Caco-2 (cell line): ENCODE measurements around the gene EDARADD. TPM values are rescaled to one million over a fixed set of nuclear protein-coding genes. Genes with fewer than 3 reads are reported as not detected.
A peak's percentile ranks its signal among the peaks of the same experiment; 100 is the strongest.

Experiments used
- Bru-seq: library from RNA; stranded (reverse); fragments of 400-500 nt; gene quantifications from one replicate; lab custom pipeline; 2021; lab: Mats Ljungman, UMichigan
- BruChase-seq, 2 experiments: library from RNA; stranded (reverse); fragments of 400-500 nt; gene quantifications; one replicate each; lab custom pipeline; 2021; lab: Mats Ljungman, UMichigan
- BruUV-seq: library from RNA; stranded (reverse); fragments of 400-500 nt; replicated peaks from 2 replicates; lab custom pipeline; 2021; lab: Mats Ljungman, UMichigan
- CTCF ChIA-PET: fragments of 300-600 bp; sonication (Branson Sonifier 250); formaldehyde crosslinking; loops from one replicate; lab custom pipeline; 2022; ENCODE audit warnings: antibody characterized with exemption; lab: Charles Lee
- POLR2A ChIA-PET: fragments of 300-600 bp; sonication (Branson Sonifier 250); formaldehyde crosslinking; loops from one replicate; lab custom pipeline; 2022; ENCODE audit warnings: antibody characterized with exemption; lab: Charles Lee
- DNase-seq, 2 experiments: peaks; one replicate each; pipeline versions ENCODE4 v3.0.0 to v3.0.0-alpha.2; 2020 to 2022
- H3K27me3 ChIP-seq: replicated peaks from 2 replicates; pipeline ENCODE4 v1.6.0; 2011; ENCODE audit warnings: low read length; ENCODE audit not compliant: control insufficient read depth, insufficient read depth
- H3K36me3 ChIP-seq: 2 replicates; pipeline ENCODE4 v1.5.1; 2011; ENCODE audit warnings: low read length; ENCODE audit not compliant: control insufficient read depth, insufficient read depth
- H3K4me1 ChIP-seq: fragments of 250-450 bp; sonication (Bioruptor Pico); 2 replicates; pipeline ENCODE4 v1.5.1; 2020; ENCODE audit warnings: mild to moderate bottlenecking
- H3K4me3 ChIP-seq: 2 replicates; pipeline ENCODE4 v1.5.1; 2011; ENCODE audit warnings: low read depth, mild to moderate bottlenecking, control low read depth, low read length
- H3K9me3 ChIP-seq: fragments of 250-450 bp; sonication (Bioruptor Pico); 2 replicates; pipeline ENCODE4 v1.5.1; 2020; ENCODE audit warnings: mild to moderate bottlenecking, moderate library complexity
- H3K27ac Mint-ChIP-seq: one replicate; pipeline ENCODE4 v1.8.0; 2022; ENCODE audit warnings: mixed read lengths; ENCODE audit not compliant: unreplicated experiment
- H3K27me3 Mint-ChIP-seq: one replicate; pipeline ENCODE4 v1.8.0; 2022; ENCODE audit warnings: mixed read lengths; ENCODE audit not compliant: insufficient read depth, unreplicated experiment
- H3K36me3 Mint-ChIP-seq: one replicate; pipeline ENCODE4 v1.8.0; 2022; ENCODE audit warnings: mild to moderate bottlenecking, mixed read lengths; ENCODE audit not compliant: insufficient read depth, unreplicated experiment
- H3K4me1 Mint-ChIP-seq: one replicate; pipeline ENCODE4 v1.8.0; 2022; ENCODE audit warnings: low read depth, mixed read lengths; ENCODE audit not compliant: unreplicated experiment
- H3K4me3 Mint-ChIP-seq: one replicate; pipeline ENCODE4 v1.8.0; 2022; ENCODE audit warnings: mild to moderate bottlenecking, moderate library complexity, mixed read lengths; ENCODE audit not compliant: unreplicated experiment
- H3K9me3 Mint-ChIP-seq: one replicate; pipeline ENCODE4 v1.8.0; 2022; ENCODE audit warnings: mixed read lengths; ENCODE audit not compliant: unreplicated experiment
- CTCF ChIP-seq, 2 experiments: fragments of 200-600 bp in 1 of 2; IDR thresholded peaks; 1 replicate in 1 of 2; 2 replicates in 1 of 2; pipeline versions ENCODE4 v1.5.1 to v1.8.0; 2011 to 2022; ENCODE audit warnings: antibody characterized with exemption in 1 of 2, control low read depth in 1 of 2, inconsistent platforms in 1 of 2, low read depth in 1 of 2, low read length in 1 of 2, mild to moderate bottlenecking in 1 of 2, moderate library complexity in 1 of 2; ENCODE audit not compliant: insufficient read depth in 1 of 2, severe bottlenecking in 1 of 2, unreplicated experiment in 1 of 2
- intact Hi-C: fragments of 100-400 bp; cut with micrococcal nuclease; formaldehyde crosslinking; loops from one replicate; pipeline ENCODE4 v1.10.0; 2022; ENCODE audit not compliant: unreplicated experiment
- long read RNA-seq: library from polyadenylated mRNA; stranded (forward); transcript quantifications from one replicate; pipeline ENCODE4 v2.0.0, GENCODE V29; 2022
- total RNA-seq: library from RNA; stranded (reverse); gene quantifications from 2 replicates; pipeline ENCODE4 v1.2.3, GENCODE V29; 2022

Gene EDARADD
- total RNA-seq (14.4 and 15.6 TPM in 2 replicates), Bru-seq, nascent RNA (percentile 66 among the genes with signal in this experiment), BruChase-seq, experiment 1, labeled RNA remaining after a 2-hour chase (percentile 58 among the genes with signal in this experiment), BruChase-seq, experiment 2, labeled RNA remaining after a 6-hour chase (percentile 58 among the genes with signal in this experiment)
- long read RNA-seq, transcript EDARADD-202 (6 exons, 3,097 nt) = major isoform, 25 of 32 reads
- long read RNA-seq, partial matches to known transcripts = 0 of 32 reads
- long read RNA-seq, other reads (novel, unspliced or antisense) = 7 of 32 reads

- Histone ChIP-seq H3K4me1 (peaks cover 25% of the 10 kb centered on the region), H3K4me3 (peak within 1 kb of the TSS; percentile 82), H3K36me3 (no peaks in the 10 kb centered on the region), H3K9me3 (no peaks in the 10 kb centered on the region), H3K27me3 (no peaks in the 10 kb centered on the region)
- Mint-ChIP-seq H3K4me1 (peaks cover 17% of the 10 kb centered on the region), H3K9me3 (no peaks in the 10 kb centered on the region), H3K27me3 (no peaks in the 10 kb centered on the region), H3K36me3 (peaks cover 11% of the 10 kb centered on the region), H3K27ac (peak within 1 kb of the TSS; percentile 16), H3K4me3 (peak within 1 kb of the TSS; percentile 85)
- ChIA-PET CTCF (interaction anchor here (0.5 kb wide), 1 partner anchor 66 kb away, joined by 3 read pairs; no protein-coding TSS in a partner anchor), POLR2A (no interaction called here)
- no peak for DNase-seq
- intact Hi-C loops = no loop called here
- TF ChIP-seq CTCF (IDR thresholded peaks at IDR 0.05; ENCODE audit: insufficient read depth in 1 of 2, low read depth in 1 of 2, low read length in 1 of 2, severe bottlenecking in 1 of 2, unreplicated experiment in 1 of 2) = no peak
- BruUV-seq = no TSS peak
Measured at GRCh38 chr1:236393681-236394481, at the start of gene EDARADD. Gene EDARADD, plus strand, starts transcription at chr1:236394286. Its CDS starts 159 bp downstream, at chr1:236394445.

GRCh38 chr1:236345728-236346127 is 48.4 kb upstream of the EDARADD start:
- Histone ChIP-seq H3K36me3 (no peaks in the 10 kb centered on the region), H3K9me3 (no peaks in the 10 kb centered on the region; the same call in 1 of the 2 replicates), H3K4me1 (peaks cover 6% of the 10 kb centered on the region; the same call in 1 of the 2 replicates), H3K4me3 (no peak overlapping the region), H3K27me3 (no peaks in the 10 kb centered on the region)
- Mint-ChIP-seq H3K27me3 (no peaks in the 10 kb centered on the region), H3K9me3 (no peaks in the 10 kb centered on the region), H3K27ac (no peak overlapping the region), H3K36me3 (no peaks in the 10 kb centered on the region), H3K4me1 (peaks cover 10% of the 10 kb centered on the region), H3K4me3 (no peak overlapping the region)
- no peak for TF ChIP-seq CTCF (IDR thresholded peaks at IDR 0.05; ENCODE audit: insufficient read depth in 1 of 2, low read depth in 1 of 2, low read length in 1 of 2, severe bottlenecking in 1 of 2, unreplicated experiment in 1 of 2)
- CTCF ChIA-PET = interaction anchor here (1.2 kb wide), 1 partner anchor 24 kb away, joined by 3 read pairs; no protein-coding TSS in a partner anchor
- DNase-seq = no peak
- POLR2A ChIA-PET = no interaction called here
- intact Hi-C loops = no loop called here
- BruUV-seq = no TSS peak

GRCh38 chr1:236348071-236348470 is 46.0 kb upstream of the EDARADD start:
- peaks cover 4% of the 10 kb centered on the region for H3K4me1 Mint-ChIP-seq
- Histone ChIP-seq H3K27me3 (no peaks in the 10 kb centered on the region), H3K36me3 (no peaks in the 10 kb centered on the region), H3K9me3 (no peaks in the 10 kb centered on the region; the same call in 1 of the 2 replicates), H3K4me1 (peaks cover 1% of the 10 kb centered on the region; the same call in 1 of the 2 replicates), H3K4me3 (no peak overlapping the region)
- no peaks in the 10 kb centered on the region for H3K36me3 Mint-ChIP-seq
- no peaks in the 10 kb centered on the region for H3K27me3 Mint-ChIP-seq
- no peaks in the 10 kb centered on the region for H3K9me3 Mint-ChIP-seq
- no peak for TF ChIP-seq CTCF (IDR thresholded peaks at IDR 0.05; ENCODE audit: insufficient read depth in 1 of 2, low read depth in 1 of 2, low read length in 1 of 2, severe bottlenecking in 1 of 2, unreplicated experiment in 1 of 2)
- H3K27ac Mint-ChIP-seq = no peak overlapping the region
- ChIA-PET POLR2A (no interaction called here), CTCF (no interaction called here)
- no TSS peak for BruUV-seq
- DNase-seq = no peak
- no peak overlapping the region for H3K4me3 Mint-ChIP-seq
- intact Hi-C loops = no loop called here
